Stimulated activated CD4-positive, alpha-beta T cell treated with anti-CD3 and anti-CD28 coated beads, Interleukin-12 subunit alpha, Interleukin-12 subunit beta, amount 100 ng/mL, for 4 hours (primary cell): Measurements from ENCODE around the gene KIRREL3.

Experiments used
- DNase-seq: peaks from one replicate; pipeline ENCODE4 v3.0.0-alpha.2; 2020

Gene KIRREL3

GRCh38 chr11:126592496-126593410 is 407.8 kb downstream of the KIRREL3 start:
- no peak for DNase-seq

DNA sequence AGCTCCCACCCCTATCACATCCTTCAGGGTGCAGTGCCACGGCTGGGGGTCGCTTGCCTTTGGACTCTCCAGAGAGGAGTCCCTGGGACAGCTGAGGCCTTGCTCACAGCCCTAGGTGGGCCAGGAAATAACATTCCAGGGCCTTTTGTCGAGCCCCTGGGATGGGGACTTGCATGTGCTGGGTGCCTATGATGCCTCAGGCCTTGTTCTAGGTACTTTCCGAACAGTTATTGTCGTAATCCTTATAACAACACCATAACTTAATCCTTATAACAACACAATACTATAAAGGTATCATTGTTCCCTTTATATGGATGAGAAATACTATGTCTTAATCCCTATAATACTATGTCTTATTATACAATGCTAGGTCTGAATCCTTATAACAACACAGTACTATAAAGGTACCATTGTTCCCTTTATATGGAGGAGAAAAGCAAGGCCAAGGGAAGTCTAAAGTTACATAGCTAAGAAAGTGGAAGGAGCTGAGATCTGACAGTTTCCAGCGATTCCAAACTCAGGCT is 408.5 kb downstream of the KIRREL3 start:
- no peak for DNase-seq

GRCh38 chr11:126589492-126589803 is 411.1 kb downstream of the KIRREL3 start:
- no peak for DNase-seq

DNA sequence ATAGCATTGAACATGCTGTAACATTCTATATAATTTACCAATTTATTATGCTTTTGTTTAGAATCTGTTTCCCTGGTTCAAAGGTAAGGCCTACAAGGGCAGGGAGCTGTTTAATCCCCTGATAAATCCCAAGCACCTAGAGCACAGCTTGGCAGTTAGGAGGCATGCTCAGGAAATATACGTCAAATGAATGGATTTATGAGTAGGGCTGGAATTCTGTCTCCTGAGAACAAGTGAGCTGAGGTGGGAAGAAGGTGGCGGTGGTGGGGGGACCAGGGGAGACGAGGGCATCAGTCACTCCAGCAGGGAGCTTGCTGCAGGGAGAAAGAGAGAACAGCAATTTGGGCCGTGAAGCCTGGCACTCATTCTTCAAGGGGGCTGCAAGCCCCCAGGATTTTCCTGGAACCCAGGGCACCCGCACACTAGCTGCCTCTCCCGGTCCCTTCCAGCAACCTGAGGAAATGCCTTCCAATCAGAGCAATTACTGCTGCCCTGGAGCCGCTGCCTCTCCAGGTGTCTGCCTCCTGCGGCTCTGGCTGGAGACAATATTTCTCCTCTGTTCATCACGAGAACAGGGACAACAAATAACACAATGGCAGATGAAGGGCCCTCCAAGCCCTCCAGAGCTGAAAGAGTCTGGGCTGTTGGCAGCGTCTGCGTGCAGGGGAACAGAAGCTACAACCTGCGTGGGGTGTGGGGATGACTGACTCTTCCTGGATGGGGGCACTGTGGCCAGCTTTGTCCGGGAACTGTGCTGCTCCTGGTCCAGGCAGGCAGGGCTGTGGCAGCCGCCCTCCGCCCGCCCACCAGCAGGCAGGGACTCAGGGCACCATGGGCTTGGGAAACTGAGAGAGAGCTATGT is 411.7 kb downstream of the KIRREL3 start:
- DNase-seq: no peak

DNA sequence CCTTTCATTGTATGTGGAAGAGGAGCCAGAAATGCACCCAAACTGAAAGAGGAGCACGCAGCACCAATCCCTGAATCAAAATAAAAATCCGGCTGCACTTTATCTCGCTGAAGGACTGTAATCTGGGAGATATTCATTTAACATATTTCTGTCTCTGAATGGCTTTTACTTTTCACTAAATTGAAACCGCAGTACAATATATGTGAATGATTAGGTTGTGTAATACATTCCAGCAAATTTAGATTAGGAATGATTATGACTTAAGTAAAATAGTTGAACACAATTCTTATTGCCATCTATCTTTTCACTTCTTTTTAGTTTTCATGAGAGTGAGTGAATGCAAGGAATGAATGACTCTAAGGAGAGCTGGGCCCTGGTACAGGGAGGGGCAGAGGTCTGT is 413.0 kb downstream of the KIRREL3 start:
- DNase-seq: no peak

DNA sequence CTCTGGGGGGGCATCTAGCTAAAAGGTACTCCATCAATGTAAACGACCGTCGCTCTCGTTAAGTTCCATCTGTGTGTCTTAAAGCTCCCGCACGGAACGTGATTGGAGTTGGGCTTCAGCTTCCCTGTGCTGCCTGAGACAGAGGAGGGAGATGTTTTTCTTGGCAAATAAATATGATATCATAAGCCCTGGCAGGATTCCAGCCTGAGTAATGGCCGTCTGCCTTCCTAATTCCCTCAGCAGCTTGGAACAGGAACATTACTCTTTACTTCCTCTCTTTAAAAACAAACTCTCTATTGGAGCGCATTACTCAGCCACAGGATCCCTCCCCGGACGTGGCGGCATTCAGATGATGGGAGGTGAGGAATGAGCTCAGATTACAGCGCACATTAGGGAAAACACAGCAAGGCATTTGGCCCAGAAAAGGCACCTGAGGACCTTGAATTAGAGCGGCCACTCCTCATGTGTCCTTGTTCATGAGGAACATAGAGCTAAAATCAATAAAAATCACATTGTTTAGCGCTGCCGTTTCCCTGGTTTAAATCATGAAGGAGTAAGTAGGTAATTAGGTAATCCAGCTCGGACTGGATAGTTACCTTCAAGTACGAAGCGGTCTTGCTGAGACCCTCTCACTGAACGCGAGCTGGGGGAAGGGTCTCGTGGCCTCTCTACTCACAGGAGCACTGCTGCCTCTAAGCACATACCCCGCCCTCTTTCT is 414.6 kb downstream of the KIRREL3 start:
- DNase-seq: no peak

DNA sequence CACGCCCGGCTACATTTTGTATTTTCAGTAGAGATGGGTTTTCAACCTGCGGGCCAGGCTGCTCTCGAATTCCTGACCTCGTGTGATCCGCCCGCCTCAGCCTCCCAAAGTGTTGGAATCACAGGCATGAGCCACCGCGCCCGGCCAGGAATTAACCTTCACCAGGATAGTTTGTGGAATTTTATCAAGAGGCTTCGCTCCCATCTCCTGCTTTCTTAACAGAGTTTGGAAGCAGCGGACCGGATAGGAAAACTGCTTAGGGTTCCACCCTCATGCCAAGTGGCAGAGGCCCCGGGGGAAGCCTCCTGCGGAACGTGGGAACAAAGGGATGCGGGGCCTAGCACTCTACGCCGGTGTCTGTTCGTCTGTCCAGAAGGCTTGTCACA is 415.2 kb downstream of the KIRREL3 start:
- DNase-seq: no peak

DNA sequence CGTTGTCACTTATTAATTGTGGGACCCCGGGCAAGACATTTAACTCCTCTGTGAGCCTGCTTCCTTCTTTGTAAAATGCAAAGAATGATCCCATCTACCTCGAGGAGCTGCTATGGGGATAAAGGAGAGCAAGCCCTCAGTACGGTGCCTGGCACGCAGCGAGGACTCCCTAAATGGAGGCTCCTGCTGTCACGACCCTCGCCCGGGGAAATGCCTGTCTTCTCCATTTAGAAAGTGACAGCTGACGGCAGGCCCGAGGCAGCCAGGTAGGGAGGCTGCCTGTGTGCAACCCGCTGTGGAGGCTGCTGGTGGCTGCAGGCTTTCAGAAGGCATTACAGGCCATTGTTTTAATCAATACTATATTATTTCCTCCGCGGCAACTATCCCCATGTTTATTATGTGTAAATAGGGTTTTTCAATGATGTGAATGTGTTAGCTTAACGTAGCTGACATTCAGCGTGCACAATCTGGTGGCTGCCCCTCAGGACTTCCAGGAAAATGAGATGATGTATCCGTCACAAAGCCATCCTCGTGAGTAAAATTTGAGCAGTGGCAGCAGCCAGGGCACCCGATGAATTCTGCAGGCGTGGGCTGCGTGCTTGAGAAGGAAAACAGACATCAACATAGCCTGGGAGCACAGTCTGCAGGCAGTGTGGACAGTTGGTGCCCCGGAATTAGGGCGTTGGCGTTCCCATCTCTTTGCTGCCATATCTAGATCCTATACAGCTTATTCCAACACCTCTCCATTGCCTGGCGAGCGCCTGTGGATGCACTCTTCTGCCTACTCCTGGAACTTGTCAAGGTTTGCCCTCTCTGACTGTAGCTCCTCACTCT is 416.8 kb downstream of the KIRREL3 start:
- no peak for DNase-seq

GRCh38 chr11:126583101-126583500 is 417.5 kb downstream of the KIRREL3 start:
- no peak for DNase-seq

- DNase-seq: no peak
These were observed 418.5 kb downstream of the KIRREL3 start for GRCh38 chr11:126581871-126582648.

DNA sequence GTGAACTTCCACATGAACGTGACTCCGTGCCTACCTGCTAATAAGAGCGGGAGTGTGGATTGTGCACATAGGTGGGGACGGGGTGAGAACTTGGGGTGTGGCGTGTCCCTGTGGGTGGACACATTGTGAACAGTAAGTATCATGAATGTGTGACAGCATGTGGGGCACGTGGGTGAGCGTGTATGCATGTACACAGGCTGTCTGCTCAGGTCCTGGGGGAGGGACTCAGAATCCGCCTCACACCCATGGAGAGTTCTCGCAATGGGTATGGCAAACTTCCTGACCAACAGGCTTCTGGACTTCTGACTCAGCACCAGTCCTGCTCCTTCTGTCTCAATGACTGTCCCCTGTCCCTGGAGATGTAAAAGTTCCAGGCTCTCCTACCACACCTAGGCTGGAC is 422.1 kb downstream of the KIRREL3 start:
- DNase-seq: no peak

- no peak for DNase-seq
These were observed 422.5 kb downstream of the KIRREL3 start for GRCh38 chr11:126578021-126578420.

DNA sequence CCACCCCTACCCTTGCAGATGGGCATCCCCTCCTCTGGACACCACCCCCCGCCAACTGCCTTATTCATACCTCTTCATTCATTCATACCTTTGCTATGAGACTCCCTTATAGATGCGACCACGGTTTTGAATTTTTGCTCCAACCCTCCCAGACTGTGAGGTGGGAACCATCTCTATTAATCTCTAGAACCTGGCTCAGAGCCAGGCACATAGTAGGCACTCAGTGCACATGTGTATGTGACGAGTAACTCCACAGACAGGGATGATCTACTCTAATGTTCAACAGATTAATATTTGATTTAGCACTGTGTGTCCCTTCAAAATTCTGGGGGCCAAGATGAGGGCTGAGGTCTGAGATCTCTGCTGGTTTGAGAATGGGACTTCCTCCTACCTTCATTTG is 424.7 kb downstream of the KIRREL3 start:
- DNase-seq: no peak

DNA sequence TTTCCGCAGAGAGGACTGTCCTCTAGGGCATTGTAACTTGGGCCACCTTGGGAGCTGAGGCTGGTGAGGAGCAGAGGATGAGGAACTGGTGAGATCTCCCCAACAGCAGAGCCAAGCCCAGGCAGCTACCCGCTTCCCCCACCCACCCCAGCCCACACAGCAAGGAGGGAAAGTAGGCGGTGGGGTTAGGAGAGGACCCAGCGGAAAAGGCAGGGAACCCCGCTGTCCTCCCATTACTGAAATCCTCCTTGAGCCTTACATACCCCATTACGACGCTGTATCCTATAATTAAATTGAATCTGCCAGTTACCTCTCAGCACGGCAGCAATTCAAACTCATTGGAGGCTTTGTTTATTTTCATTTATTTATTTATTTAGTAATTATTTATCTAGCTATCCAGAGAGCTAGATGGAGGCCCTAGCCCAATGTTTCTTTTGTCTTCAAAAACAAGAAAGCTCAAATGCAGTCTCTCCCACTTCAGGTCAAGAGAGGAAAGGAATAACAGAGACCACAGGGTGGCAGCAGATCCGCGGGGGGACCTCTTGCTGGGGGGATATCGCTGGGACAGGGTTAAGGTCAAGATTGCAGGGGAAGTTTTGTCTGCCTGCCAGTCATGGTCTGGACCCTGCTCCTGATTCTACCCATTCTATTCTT is 427.1 kb downstream of the KIRREL3 start:
- DNase-seq: no peak

- DNase-seq: no peak
These were observed 430.1 kb downstream of the KIRREL3 start for GRCh38 chr11:126570489-126570888.

DNA sequence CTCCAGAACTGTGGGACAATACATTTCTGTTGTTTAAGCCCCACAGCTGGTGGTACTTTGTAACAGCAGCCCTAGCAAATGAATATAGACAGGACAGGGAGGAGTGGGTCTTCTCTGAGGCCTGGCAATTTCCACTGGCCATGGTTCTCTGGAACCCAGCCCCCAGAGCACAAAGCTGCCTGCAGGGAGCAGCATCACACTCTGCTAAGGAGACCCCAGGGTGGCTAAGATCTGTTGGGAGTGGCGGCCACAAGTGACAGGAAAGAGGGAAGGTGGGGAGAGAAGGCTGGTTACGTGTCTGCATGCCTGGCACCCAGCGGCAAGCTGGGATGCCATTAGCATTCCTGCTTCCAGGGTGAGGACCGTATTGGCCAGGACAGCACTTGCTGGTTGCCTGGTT is 433.2 kb downstream of the KIRREL3 start:
- DNase-seq: no peak

- no peak for DNase-seq
These were observed 436.0 kb downstream of the KIRREL3 start for GRCh38 chr11:126564566-126564965.

GRCh38 chr11:126561327-126561893 is 439.2 kb downstream of the KIRREL3 start:
- DNase-seq: peak; percentile 6

GRCh38 chr11:126560221-126560620 is 440.3 kb downstream of the KIRREL3 start:
- no peak for DNase-seq
